GM12875 (cell line): ENCODE results near the gene DCAKD.

Experiments
- H3K4me3 ChIP-seq: one replicate; pipeline ENCODE4 v1.5.1; 2011; ENCODE audit warnings: low read depth, low read length, control low read depth
- CTCF ChIP-seq: IDR thresholded peaks from 2 replicates; pipeline ENCODE4 v1.5.1; 2011; ENCODE audit warnings: low read depth, mild to moderate bottlenecking, control low read depth, inconsistent platforms, low read length, moderate library complexity, borderline replicate concordance; ENCODE audit not compliant: insufficient read depth

DCAKD gene

DNA sequence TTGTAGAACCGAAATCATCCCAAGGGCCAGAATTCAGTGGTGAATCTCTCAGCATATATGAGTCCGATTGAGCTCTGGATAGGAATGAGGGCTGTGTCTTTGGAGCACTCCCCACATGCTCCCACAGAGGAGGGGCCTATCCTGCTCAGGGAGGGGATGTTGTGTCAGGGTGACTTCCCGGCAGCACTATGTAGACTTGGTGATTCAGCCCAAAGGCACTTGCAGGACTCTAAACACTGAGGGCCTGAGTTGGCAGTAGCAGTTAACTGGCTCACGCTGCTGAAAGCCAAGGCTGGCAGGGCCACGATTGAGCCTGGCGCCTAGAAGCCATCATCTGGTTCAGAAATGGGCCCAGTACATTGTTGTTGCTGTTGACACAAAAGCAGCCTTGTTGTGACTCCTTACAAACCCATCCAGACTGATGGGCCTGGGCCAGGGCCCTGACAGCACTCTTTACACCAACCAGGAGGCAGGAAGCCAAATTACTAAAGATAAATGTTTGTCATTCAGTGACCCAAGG lies 41.5 kb upstream of the DCAKD start:
- H3K4me3 ChIP-seq = no peak overlapping the region
- no peak for TF ChIP-seq CTCF

DNA sequence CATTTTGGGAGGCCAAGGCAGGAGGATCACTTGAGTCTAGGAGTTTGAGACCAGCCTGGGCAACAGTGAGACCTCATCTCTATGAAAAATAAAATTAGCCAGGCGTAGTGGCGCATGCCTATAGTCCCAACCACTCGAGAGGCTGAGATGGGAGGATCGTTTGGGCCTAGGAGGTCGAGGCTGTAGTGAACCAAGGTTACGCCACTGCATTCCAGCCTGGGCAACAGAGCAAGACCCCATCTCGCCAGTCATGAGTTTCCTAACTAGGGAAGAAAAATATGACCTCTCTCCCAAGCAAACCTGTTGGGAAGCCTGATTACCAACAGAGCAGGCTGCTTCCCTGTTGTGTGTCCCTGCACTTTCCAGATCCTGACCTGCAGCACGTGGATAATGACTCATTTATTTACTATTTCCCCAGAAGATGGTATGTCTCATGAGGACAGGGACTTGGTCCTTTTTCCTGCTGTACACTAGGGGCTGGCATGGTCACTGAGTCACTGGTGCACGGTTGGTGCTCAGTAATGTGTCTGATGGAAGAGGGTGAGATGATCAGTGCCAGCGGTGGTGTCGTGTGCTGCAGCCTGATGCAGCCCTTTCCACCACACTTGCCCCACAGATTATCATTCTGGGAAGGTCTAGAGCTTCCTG lies 40.5 kb upstream of the DCAKD start:
- no peak for TF ChIP-seq CTCF
- H3K4me3 ChIP-seq = no peak overlapping the region

GRCh38 chr17:45090711-45091110 lies 39.3 kb upstream of the DCAKD start:
- no peak overlapping the region for H3K4me3 ChIP-seq
- no peak for TF ChIP-seq CTCF

DNA sequence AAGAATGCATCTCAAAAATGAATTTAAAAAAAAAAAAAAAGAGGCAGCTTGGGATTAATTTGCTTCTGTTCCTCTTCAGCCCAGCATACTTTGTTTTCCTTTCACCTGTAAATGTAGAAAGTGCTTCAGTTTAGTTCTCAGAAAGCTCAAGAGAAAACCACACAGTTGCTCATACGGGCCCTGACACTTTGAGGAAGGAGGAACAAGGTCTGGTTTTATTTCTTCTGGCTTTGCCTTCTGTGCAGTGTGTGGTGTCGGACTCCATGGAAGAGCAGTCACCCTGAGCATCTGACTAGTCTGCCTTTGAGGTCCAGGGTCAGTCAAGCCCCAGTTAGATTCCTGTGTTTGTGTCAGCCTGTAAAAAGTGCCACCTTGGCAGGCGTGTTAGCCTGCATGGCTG lies 37.3 kb upstream of the DCAKD start:
- no peak for TF ChIP-seq CTCF
- no peak overlapping the region for H3K4me3 ChIP-seq

DNA sequence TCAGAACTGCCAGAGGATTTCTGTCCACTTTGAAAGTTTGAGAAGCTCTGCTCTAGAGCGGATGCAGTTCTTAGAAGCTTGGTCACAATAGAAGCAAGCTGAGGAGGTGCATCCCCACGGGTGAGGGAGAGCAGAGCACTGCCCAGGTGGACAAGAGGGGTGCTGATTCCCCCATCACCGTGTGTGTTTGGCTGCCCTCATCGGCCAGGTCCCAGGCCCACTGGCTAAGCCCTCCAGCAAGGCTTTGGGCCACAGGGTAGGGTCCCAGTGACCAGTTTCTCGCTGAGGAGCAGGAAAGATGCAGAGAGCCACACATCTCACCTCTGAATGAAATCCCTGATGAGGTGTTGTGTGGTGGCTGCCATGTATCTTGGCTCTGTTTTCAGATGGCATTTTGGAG lies 36.5 kb upstream of the DCAKD start:
- TF ChIP-seq CTCF = no peak

GRCh38 chr17:45087504-45087975 lies 36.1 kb upstream of the DCAKD start:
- H3K4me3 ChIP-seq = no peak overlapping the region
- no peak for TF ChIP-seq CTCF

More for the DNA sequence above, 36.5 kb upstream of the DCAKD start:
- no peak overlapping the region for H3K4me3 ChIP-seq

DNA sequence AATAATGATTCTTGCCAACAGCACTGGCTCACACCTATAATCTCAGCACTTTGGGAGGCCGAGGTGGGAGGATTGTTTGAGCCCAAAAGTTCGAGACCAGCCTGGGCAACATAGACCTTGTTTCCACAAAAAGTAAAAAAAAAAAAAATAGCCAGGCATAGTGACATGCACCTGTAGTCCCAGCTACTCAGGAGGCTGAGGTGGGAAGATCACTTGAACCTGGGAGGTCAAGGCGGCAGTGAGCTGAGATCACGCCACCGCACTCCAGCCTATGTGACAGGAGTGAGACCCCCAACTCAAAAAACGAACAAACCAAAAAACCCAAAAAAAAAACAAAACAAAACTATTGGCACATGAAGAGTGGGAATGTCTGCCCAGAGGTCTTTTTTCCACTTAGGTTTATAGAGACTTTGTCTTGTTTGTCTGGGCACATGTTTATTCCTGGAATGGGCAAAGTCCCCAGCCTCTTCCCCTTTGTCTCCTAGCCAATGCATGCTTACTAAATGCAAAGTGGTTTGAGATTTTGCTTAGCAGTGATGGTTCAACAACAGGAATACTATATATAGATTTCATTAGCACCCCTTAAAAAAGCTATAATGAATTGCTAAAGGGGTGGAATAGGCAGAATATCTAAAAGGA lies 35.6 kb upstream of the DCAKD start:
- no peak for TF ChIP-seq CTCF
- H3K4me3 ChIP-seq = no peak overlapping the region
